Coronary artery (tissue), 2 donors: ENCODE measurements around the gene LY6G6D.
A peak's percentile ranks its signal among the peaks of the same experiment; 100 is the strongest.

Experiments used
- DNase-seq: peaks from one replicate; pipeline ENCODE4 v3.0.0-alpha.2; 2017; ENCODE audit warnings: low spot score
- H3K27ac ChIP-seq, 2 donors: fragments of 200-600 bp; sonication (generic); one replicate each; pipeline ENCODE4 v1.5.1; 2016 to 2019
- H3K4me3 ChIP-seq: fragments of 200-600 bp; sonication (generic); 2 replicates; pipeline ENCODE4 v1.5.1; 2016; ENCODE audit warnings: mild to moderate bottlenecking, moderate library complexity
- TF ChIP-seq, protein P1 (sequence below): fragments of 200-600 bp; sonication (generic); IDR thresholded peaks from one replicate; pipeline ENCODE4 v1.5.1; 2019; ENCODE audit warnings: antibody characterized with exemption

The LY6G6D gene, protein sequence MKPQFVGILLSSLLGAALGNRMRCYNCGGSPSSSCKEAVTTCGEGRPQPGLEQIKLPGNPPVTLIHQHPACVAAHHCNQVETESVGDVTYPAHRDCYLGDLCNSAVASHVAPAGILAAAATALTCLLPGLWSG

DNA sequence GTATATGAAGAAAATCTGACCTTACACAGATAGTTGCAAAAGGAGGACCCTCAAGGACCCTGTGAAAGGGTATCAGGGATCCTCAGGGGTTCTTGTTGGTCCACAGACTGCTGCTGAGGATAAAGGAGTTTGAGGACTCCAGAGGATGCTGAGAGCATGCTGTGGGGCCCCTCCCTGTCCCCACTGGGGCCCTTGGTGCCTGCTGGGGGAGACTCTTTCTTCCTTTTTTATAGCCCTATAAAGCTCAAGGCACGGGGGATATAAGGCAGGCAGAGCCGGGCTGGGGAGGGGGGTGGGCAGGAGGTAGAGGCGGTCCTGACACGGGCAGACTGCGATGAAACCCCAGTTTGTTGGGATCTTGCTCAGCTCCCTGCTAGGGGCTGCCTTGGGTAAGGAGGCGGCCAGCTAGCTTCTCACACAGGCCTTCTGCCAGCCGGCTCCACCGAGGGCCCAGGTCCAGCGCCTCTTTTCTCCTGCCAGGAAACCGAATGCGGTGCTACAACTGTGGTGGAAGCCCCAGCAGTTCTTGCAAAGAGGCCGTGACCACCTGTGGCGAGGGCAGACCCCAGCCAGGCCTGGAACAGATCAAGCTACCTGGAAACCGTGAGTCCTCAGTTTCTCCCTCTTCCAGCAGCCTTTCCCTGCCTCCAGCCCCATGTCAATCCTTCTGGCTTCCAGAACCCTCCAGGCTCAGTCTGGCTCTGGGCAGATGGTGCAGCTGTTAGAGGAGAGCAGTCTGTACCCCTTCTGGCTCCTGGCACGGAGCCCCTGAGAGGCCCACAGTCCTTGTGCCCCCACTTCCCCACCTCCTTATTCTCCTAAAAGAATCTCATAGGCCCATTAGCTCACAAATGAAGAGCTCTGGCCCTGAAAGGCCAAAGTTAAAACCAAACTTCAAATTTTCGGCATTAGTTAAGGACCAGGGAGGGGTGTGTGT, at the start of gene LY6G6D:
LY6G6D (plus strand) TSS at position 327 of the 937 bp plus-strand sequence; CDS start at position 335, 8 bp downstream.
- TF ChIP-seq, protein P1, sequence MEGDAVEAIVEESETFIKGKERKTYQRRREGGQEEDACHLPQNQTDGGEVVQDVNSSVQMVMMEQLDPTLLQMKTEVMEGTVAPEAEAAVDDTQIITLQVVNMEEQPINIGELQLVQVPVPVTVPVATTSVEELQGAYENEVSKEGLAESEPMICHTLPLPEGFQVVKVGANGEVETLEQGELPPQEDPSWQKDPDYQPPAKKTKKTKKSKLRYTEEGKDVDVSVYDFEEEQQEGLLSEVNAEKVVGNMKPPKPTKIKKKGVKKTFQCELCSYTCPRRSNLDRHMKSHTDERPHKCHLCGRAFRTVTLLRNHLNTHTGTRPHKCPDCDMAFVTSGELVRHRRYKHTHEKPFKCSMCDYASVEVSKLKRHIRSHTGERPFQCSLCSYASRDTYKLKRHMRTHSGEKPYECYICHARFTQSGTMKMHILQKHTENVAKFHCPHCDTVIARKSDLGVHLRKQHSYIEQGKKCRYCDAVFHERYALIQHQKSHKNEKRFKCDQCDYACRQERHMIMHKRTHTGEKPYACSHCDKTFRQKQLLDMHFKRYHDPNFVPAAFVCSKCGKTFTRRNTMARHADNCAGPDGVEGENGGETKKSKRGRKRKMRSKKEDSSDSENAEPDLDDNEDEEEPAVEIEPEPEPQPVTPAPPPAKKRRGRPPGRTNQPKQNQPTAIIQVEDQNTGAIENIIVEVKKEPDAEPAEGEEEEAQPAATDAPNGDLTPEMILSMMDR = no peak
- no peak within 1 kb of the TSS for H3K27ac ChIP-seq
- DNase-seq = no peak
- H3K4me3 ChIP-seq = no peak within 1 kb of the TSS

DNA sequence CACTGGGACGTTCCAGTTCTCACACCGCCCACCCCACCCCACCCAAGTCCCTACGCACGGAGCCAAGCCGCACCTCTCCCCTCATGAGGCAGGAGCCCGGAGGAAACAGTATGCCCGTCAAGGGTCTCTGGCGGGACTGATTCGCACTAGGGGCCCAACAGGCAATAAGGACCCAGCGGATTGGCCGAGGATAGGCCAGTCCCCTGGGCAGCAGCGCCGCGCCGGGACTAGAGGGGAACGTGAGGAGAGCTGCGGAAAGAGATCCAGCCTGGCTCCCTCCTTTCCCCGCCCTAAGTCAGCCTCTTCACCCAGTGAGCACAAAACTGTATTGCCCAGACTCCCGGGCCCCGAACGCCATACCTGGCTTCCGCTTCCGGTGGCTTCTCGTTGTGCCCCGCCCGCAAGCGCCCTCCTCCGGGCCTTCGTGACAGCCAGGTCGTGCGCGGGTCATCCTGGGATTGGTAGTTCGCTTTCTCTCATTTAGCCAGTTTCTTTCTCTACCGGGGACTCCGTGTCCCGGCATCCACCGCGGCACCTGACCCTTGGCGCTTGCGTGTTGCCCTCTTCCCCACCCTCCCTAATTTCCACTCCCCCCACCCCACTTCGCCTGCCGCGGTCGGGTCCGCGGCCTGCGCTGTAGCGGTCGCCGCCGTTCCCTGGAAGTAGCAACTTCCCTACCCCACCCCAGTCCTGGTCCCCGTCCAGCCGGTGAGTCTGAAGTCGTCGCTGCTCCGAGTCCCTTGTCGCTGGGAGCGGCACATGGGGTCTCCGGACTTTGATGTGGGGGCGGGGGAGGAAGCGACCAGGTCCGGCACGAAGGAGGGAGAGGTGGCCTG, 49.4 kb upstream of the LY6G6D start, which contains the start of gene CSNK2B:
CSNK2B (plus strand) TSS at position 580 of the 836 bp plus-strand sequence. CDS start 752 bp downstream, outside the sequence.
- Histone ChIP-seq H3K27ac (peak within 1 kb of the TSS; percentile 88 to 96), H3K4me3 (peak within 1 kb of the TSS; percentile 82)
- DNase-seq = peak; percentile 100
- TF ChIP-seq, protein P1 = no peak

DNA sequence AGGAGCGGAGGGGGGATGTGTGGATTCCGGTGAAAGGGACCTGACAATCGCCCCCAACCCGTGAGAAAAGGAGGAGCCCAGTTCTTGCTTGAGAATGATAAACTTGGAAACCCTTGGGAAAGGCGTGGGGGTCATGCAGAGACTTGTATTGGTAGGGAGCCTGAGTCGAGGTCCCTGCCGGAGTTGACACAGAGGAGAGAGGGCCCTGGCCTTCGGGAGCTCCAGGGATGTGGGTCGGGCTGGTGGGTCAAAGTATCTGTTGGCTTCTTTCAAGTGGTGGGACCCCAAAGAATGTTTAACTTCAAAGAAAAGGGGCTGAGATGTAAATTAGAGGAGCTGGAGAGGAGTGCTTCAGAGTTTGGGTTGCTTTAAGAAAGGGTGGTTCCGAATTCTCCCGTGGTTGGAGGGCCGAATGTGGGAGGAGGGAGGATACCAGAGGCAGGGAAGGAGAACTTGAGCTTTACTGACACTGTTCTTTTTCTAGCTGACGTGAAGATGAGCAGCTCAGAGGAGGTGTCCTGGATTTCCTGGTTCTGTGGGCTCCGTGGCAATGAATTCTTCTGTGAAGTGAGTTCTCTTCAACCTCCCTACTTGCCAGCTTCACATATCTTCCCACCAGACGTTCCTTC, 48.7 kb upstream of the LY6G6D start:
- Histone ChIP-seq H3K4me3 (peak overlapping the region; percentile 82), H3K27ac (peak overlapping the region; percentile 88 to 96)
- DNase-seq = no peak
- TF ChIP-seq, protein P1 = no peak

DNA sequence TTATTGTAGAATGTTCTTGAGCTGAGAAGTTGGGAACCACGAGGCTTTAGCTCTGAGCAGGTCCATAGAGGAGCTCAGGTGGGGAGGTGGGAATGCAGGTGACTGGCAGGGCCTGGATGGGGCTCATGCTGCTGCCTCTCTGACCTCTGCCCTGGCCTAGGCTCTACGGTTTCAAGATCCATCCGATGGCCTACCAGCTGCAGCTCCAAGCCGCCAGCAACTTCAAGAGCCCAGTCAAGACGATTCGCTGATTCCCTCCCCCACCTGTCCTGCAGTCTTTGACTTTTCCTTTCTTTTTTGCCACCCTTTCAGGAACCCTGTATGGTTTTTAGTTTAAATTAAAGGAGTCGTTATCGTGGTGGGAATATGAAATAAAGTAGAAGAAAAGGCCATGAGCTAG, 45.5 kb upstream of the LY6G6D start, which contains the start of gene LY6G5B:
LY6G5B (plus strand) TSS at position 301 of the 400 bp plus-strand sequence. CDS start 975 bp downstream, outside the sequence.
- TF ChIP-seq, protein P1 = no peak
- no peak for DNase-seq
- H3K4me3 ChIP-seq = no peak within 1 kb of the TSS
- no peak within 1 kb of the TSS for H3K27ac ChIP-seq

DNA sequence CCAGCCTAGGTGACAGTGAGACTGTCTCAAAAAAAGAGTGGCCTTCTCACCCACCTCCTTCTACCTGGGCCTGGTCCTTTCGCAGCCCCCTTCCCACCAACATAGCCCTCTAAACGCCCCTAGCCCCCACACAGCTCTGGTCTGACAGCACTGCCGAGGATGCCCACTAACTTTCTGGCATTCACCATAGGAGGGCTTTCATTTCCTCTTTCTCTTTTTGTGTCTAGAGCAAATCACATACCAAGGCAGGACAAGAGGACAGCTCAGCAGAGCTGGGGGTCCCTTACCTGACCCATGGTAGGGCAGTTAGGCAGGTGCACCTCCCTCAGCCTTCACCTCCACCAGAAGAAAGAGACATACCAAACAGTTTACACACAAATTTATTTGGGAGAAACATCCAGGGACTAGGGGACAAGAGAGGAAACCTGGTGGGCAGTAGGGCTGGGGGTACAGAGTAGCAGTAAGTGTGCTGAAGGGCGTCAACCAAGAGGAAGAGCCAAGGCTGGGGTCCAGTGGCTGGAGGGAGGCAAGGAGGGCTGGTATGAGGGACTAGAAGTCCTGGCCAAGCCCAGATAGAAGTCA, 38.7 kb upstream of the LY6G6D start:
- no peak overlapping the region for H3K4me3 ChIP-seq
- no peak for DNase-seq
- no peak overlapping the region for H3K27ac ChIP-seq
- TF ChIP-seq, protein P1 = no peak

DNA sequence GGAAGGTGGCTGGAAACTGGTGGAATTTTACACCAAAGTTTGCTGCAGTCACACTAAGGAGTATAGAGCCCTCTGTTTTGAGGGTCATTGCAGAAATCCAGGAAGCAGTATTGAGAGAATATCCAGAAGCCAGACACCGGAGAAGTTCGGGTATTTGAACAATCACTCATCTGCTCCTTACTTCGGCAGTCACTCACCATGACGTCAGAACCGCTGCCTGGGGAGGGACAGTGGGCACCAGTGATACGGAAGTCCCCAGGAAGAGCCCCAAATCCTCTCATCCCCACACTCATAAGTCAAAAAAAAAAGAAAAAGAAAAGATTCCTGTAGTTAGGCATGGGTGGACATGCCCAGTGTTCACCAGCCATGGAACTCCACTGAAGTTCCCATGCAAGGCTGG, 38.2 kb upstream of the LY6G6D start:
- H3K27ac ChIP-seq = no peak overlapping the region
- TF ChIP-seq, protein P1 = no peak
- H3K4me3 ChIP-seq = no peak overlapping the region
- no peak for DNase-seq
